HEK293 (cell line): ENCODE data around the gene AP3D1.

Source experiments
- CTCF ChIA-PET: fragments of 350-600 bp; formaldehyde crosslinking; extraction: SDS; loops from one replicate; lab custom pipeline; 2021; ENCODE audit warnings: antibody characterized with exemption; lab: Yijun Ruan, JAX
- POLR2A ChIA-PET: fragments of 300-600 bp; formaldehyde crosslinking; extraction: SDS; loops from one replicate; lab custom pipeline; 2020; ENCODE audit warnings: antibody characterized with exemption, inconsistent platforms; lab: Yijun Ruan, JAX
- H3K27ac ChIP-seq: fragments of 200-500 bp; sonication (Bioruptor generic); 2 replicates; pipeline ENCODE4 v1.5.1; 2014; ENCODE audit warnings: low read depth, low read length, control low read depth, inconsistent platforms; ENCODE audit errors: extremely low read depth
- H3K36me3 ChIP-seq, 2 experiments: fragments of 200-500 bp in 1 of 2; sonication (Bioruptor generic) in 1 of 2; 1 replicate in 1 of 2; 2 replicates in 1 of 2; pipeline ENCODE4 v1.5.1; 2014 to 2017; ENCODE audit warnings: inconsistent platforms in 2 of 2, low read length in 2 of 2; ENCODE audit not compliant: control insufficient read depth in 2 of 2, insufficient read depth in 1 of 2
- H3K4me1 ChIP-seq: fragments of 200-500 bp; sonication (Bioruptor generic); 2 replicates; pipeline ENCODE4 v1.5.1; 2014; ENCODE audit warnings: mild to moderate bottlenecking, low read length, inconsistent platforms; ENCODE audit not compliant: control insufficient read depth, insufficient read depth
- H3K4me3 ChIP-seq: 2 replicates; pipeline ENCODE4 v1.5.1; 2011; ENCODE audit warnings: low read depth, mild to moderate bottlenecking, control low read depth, low read length, moderate library complexity
- H3K9me3 ChIP-seq: fragments of 200-500 bp; sonication (Bioruptor generic); 2 replicates; pipeline ENCODE4 v1.5.1; 2014; ENCODE audit warnings: low read depth, low read length, inconsistent platforms; ENCODE audit not compliant: control insufficient read depth, insufficient read depth
- GLIS1 ChIP-seq: fragments of 450-650 bp; formaldehyde crosslinking; IDR thresholded peaks from 2 replicates; pipeline ENCODE4 v1.5.1; 2016; ENCODE audit warnings: missing biosample characterization, missing genetic modification characterization
- GLIS2 ChIP-seq: fragments of 450-650 bp; formaldehyde crosslinking; IDR thresholded peaks from 2 replicates; pipeline ENCODE4 v1.5.1; 2016; ENCODE audit warnings: missing biosample characterization, missing genetic modification characterization
- KLF17 ChIP-seq: fragments of 450-650 bp; formaldehyde crosslinking; IDR thresholded peaks from 2 replicates; pipeline ENCODE4 v1.5.1; 2016; ENCODE audit warnings: missing biosample characterization, missing genetic modification characterization
- SP3 ChIP-seq: fragments of 450-650 bp; formaldehyde crosslinking; IDR thresholded peaks from 2 replicates; pipeline ENCODE4 v1.5.1; 2016; ENCODE audit warnings: missing biosample characterization, missing genetic modification characterization
- ZBTB10 ChIP-seq: fragments of 450-650 bp; formaldehyde crosslinking; IDR thresholded peaks from 2 replicates; pipeline ENCODE4 v1.5.1; 2016; ENCODE audit warnings: missing biosample characterization, missing genetic modification characterization
- ZNF121 ChIP-seq: fragments of 450-650 bp; formaldehyde crosslinking; IDR thresholded peaks from 2 replicates; pipeline ENCODE4 v1.5.1; 2016; ENCODE audit warnings: missing biosample characterization, missing genetic modification characterization
- ZNF175 ChIP-seq: fragments of 450-650 bp; formaldehyde crosslinking; IDR thresholded peaks from 2 replicates; pipeline ENCODE4 v1.5.1; 2016; ENCODE audit warnings: missing biosample characterization, missing genetic modification characterization
- ZNF239 ChIP-seq: fragments of 450-650 bp; formaldehyde crosslinking; IDR thresholded peaks from 2 replicates; pipeline ENCODE4 v1.5.1; 2016; ENCODE audit warnings: missing biosample characterization, missing genetic modification characterization
- ZNF292 ChIP-seq: fragments of 450-650 bp; formaldehyde crosslinking; IDR thresholded peaks from 2 replicates; pipeline ENCODE4 v1.5.1; 2016; ENCODE audit warnings: low read depth, missing biosample characterization, missing genetic modification characterization, borderline replicate concordance
- ZNF341 ChIP-seq: fragments of 450-650 bp; formaldehyde crosslinking; IDR thresholded peaks from 2 replicates; pipeline ENCODE4; 2016; ENCODE audit warnings: low read depth, missing biosample characterization, missing genetic modification characterization
- ZNF48 ChIP-seq: fragments of 450-650 bp; formaldehyde crosslinking; IDR thresholded peaks from 2 replicates; pipeline ENCODE4 v1.5.1; 2016; ENCODE audit warnings: missing biosample characterization, missing genetic modification characterization
- ZNF521 ChIP-seq: fragments of 450-650 bp; formaldehyde crosslinking; IDR thresholded peaks from 2 replicates; pipeline ENCODE4 v1.5.1; 2017; ENCODE audit warnings: missing biosample characterization, mild to moderate bottlenecking, missing genetic modification characterization
- ZNF544 ChIP-seq: fragments of 450-650 bp; formaldehyde crosslinking; IDR thresholded peaks from 2 replicates; pipeline ENCODE4 v1.5.0; 2017; ENCODE audit warnings: missing biosample characterization, missing genetic modification characterization
- ZNF558 ChIP-seq: fragments of 450-650 bp; formaldehyde crosslinking; IDR thresholded peaks from 2 replicates; pipeline ENCODE4 v1.5.1; 2016; ENCODE audit warnings: missing biosample characterization, missing genetic modification characterization
- ZNF560 ChIP-seq: fragments of 450-650 bp; formaldehyde crosslinking; IDR thresholded peaks from 2 replicates; pipeline ENCODE4 v1.5.1; 2017; ENCODE audit warnings: missing biosample characterization, missing genetic modification characterization, borderline replicate concordance
- ZNF600 ChIP-seq: fragments of 450-650 bp; formaldehyde crosslinking; IDR thresholded peaks from 2 replicates; pipeline ENCODE4 v1.5.1; 2016; ENCODE audit warnings: missing biosample characterization, missing genetic modification characterization
- TF ChIP-seq, protein P1 (sequence below): fragments of 450-650 bp; formaldehyde crosslinking; IDR thresholded peaks from 2 replicates; pipeline ENCODE4 v1.5.1; 2016; ENCODE audit warnings: missing biosample characterization, missing genetic modification characterization
- TF ChIP-seq, protein P2 (sequence below): fragments of 450-650 bp; formaldehyde crosslinking; IDR thresholded peaks from 2 replicates; pipeline ENCODE4 v1.5.1; 2016; ENCODE audit warnings: missing biosample characterization, missing genetic modification characterization
- TF ChIP-seq, protein P3 (sequence below): fragments of 450-650 bp; formaldehyde crosslinking; IDR thresholded peaks from 2 replicates; pipeline ENCODE4 v1.5.1; 2016; ENCODE audit warnings: missing biosample characterization, missing genetic modification characterization, borderline replicate concordance
- TF ChIP-seq, protein P4 (sequence below): fragments of 450-650 bp; formaldehyde crosslinking; optimal IDR thresholded peaks from 2 replicates; pipeline ENCODE3; 2016; ENCODE audit warnings: missing biosample characterization, mild to moderate bottlenecking, missing genetic modification characterization

AP3D1 gene

GRCh38 chr19:2060884-2061494 lies 90.4 kb downstream of the AP3D1 start (continued):
- TF ChIP-seq GLIS1 (tag by site-specific recombination) (peak; percentile 96), ZNF121 (tag by site-specific recombination) (no peak), SP3 (no peak; the same call in none of the 2 replicates), GLIS2 (peak; percentile 92), KLF17 (tag by site-specific recombination) (0 out of 2 replicates have a peak, but pooled peaks have one; percentile 42)
- TF ChIP-seq, all 188 proteins: peak for 29

- Histone ChIP-seq H3K27ac (peak overlapping the region; percentile 92), H3K36me3 (no peaks in the 10 kb centered on the region), H3K4me1 (peaks cover 16% of the 10 kb centered on the region), H3K9me3 (no peaks in the 10 kb centered on the region), H3K4me3 (no peak overlapping the region)
- CTCF ChIA-PET: interaction anchor here (0.7 to 1.5 kb wide), 2 partner anchors 10 to 55 kb away, joined by 3 to 7 read pairs; no protein-coding TSS in a partner anchor
- POLR2A ChIA-PET: interaction anchor here (1.0 to 2.0 kb wide), 3 partner anchors 8 to 43 kb away, joined by 6 to 11 read pairs (median 7); partner anchors contain the start of gene MKNK2
- TF ChIP-seq, protein P1, sequence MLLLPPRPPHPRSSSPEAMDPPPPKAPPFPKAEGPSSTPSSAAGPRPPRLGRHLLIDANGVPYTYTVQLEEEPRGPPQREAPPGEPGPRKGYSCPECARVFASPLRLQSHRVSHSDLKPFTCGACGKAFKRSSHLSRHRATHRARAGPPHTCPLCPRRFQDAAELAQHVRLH (tag by site-specific recombination): no peak
- TF ChIP-seq ZNF175 (tag by site-specific recombination) (no peak), ZNF558 (no peak), ZNF544 (no peak), ZBTB10 (tag by site-specific recombination) (peak; percentile 56), ZNF341 (tag by site-specific recombination) (peak; percentile 44; the same call in 1 of the 2 replicates), ZNF600 (tag by site-specific recombination) (0 out of 2 replicates have a peak, but pooled peaks have one; percentile 19), ZNF292 (tag by site-specific recombination) (no peak), ZNF560 (tag by site-specific recombination) (no peak), ZNF48 (tag by site-specific recombination) (no peak), ZNF239 (tag by site-specific recombination) (no peak), ZNF521 (no peak), KLF17 (tag by site-specific recombination) (peak; percentile 31)
- TF ChIP-seq, protein P2, sequence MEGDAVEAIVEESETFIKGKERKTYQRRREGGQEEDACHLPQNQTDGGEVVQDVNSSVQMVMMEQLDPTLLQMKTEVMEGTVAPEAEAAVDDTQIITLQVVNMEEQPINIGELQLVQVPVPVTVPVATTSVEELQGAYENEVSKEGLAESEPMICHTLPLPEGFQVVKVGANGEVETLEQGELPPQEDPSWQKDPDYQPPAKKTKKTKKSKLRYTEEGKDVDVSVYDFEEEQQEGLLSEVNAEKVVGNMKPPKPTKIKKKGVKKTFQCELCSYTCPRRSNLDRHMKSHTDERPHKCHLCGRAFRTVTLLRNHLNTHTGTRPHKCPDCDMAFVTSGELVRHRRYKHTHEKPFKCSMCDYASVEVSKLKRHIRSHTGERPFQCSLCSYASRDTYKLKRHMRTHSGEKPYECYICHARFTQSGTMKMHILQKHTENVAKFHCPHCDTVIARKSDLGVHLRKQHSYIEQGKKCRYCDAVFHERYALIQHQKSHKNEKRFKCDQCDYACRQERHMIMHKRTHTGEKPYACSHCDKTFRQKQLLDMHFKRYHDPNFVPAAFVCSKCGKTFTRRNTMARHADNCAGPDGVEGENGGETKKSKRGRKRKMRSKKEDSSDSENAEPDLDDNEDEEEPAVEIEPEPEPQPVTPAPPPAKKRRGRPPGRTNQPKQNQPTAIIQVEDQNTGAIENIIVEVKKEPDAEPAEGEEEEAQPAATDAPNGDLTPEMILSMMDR (tag by site-specific recombination): no peak
- TF ChIP-seq, protein P3, sequence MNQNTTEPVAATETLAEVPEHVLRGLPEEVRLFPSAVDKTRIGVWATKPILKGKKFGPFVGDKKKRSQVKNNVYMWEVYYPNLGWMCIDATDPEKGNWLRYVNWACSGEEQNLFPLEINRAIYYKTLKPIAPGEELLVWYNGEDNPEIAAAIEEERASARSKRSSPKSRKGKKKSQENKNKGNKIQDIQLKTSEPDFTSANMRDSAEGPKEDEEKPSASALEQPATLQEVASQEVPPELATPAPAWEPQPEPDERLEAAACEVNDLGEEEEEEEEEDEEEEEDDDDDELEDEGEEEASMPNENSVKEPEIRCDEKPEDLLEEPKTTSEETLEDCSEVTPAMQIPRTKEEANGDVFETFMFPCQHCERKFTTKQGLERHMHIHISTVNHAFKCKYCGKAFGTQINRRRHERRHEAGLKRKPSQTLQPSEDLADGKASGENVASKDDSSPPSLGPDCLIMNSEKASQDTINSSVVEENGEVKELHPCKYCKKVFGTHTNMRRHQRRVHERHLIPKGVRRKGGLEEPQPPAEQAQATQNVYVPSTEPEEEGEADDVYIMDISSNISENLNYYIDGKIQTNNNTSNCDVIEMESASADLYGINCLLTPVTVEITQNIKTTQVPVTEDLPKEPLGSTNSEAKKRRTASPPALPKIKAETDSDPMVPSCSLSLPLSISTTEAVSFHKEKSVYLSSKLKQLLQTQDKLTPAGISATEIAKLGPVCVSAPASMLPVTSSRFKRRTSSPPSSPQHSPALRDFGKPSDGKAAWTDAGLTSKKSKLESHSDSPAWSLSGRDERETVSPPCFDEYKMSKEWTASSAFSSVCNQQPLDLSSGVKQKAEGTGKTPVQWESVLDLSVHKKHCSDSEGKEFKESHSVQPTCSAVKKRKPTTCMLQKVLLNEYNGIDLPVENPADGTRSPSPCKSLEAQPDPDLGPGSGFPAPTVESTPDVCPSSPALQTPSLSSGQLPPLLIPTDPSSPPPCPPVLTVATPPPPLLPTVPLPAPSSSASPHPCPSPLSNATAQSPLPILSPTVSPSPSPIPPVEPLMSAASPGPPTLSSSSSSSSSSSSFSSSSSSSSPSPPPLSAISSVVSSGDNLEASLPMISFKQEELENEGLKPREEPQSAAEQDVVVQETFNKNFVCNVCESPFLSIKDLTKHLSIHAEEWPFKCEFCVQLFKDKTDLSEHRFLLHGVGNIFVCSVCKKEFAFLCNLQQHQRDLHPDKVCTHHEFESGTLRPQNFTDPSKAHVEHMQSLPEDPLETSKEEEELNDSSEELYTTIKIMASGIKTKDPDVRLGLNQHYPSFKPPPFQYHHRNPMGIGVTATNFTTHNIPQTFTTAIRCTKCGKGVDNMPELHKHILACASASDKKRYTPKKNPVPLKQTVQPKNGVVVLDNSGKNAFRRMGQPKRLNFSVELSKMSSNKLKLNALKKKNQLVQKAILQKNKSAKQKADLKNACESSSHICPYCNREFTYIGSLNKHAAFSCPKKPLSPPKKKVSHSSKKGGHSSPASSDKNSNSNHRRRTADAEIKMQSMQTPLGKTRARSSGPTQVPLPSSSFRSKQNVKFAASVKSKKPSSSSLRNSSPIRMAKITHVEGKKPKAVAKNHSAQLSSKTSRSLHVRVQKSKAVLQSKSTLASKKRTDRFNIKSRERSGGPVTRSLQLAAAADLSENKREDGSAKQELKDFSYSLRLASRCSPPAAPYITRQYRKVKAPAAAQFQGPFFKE (tag by site-specific recombination): no peak
- TF ChIP-seq, protein P4, sequence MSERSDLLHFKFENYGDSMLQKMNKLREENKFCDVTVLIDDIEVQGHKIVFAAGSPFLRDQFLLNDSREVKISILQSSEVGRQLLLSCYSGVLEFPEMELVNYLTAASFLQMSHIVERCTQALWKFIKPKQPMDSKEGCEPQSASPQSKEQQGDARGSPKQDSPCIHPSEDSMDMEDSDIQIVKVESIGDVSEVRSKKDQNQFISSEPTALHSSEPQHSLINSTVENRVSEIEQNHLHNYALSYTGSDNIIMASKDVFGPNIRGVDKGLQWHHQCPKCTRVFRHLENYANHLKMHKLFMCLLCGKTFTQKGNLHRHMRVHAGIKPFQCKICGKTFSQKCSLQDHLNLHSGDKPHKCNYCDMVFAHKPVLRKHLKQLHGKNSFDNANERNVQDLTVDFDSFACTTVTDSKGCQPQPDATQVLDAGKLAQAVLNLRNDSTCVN (tag by site-specific recombination): no peak
Measured at GRCh38 chr19:2059422-2060201, 91.8 kb downstream of the AP3D1 start.
